Measurements from ENCODE around the gene TULP1. TPM values are rescaled to one million over a fixed set of nuclear protein-coding genes. Genes with fewer than 3 reads are reported as not detected.

The TULP1 gene
- total RNA-seq (2016; rRNA removed; fragmentation: Illumina TruSeq; extraction: Trizol) (not detected in 2 replicates), polyA plus RNA-seq (2011; rRNA removed) (not detected in 2 replicates), polyA minus RNA-seq (2011; rRNA and poly(A)+ RNA removed; ENCODE audit: low replicate concordance) (not detected in 2 replicates), Bru-seq, nascent RNA (percentile 2 among the genes with signal in this experiment), BruChase-seq, experiment 1, labeled RNA remaining after a 6-hour chase (percentile 7 among the genes with signal in this experiment), BruChase-seq, experiment 2, labeled RNA remaining after a 2-hour chase (percentile 8 among the genes with signal in this experiment)
- total RNA-seq (2016; cell fraction: cytosol; rRNA removed; fragmentation: Illumina TruSeq; extraction: Trizol; ENCODE audit: low read depth) = 0.35 TPM in 1 of 2 replicates, not detected in the other
- not detected in 2 replicates for total RNA-seq (2016; cell fraction: insoluble cytoplasmic fraction; rRNA removed; fragmentation: Illumina TruSeq; extraction: Trizol)
- not detected in 2 replicates for total RNA-seq (2016; cell fraction: membrane; rRNA removed; fragmentation: Illumina TruSeq; extraction: Trizol)
- not detected in 2 replicates for total RNA-seq (2016; cell fraction: nucleus; rRNA removed; fragmentation: Illumina TruSeq; extraction: Trizol)
- polyA plus RNA-seq (2011; cell fraction: cytosol; rRNA removed) = not detected in 2 replicates
- not detected in 2 replicates for polyA plus RNA-seq (2011; cell fraction: nucleus; rRNA removed)
- polyA plus RNA-seq (2012) = not detected in 2 replicates
- not detected in 2 replicates for polyA plus RNA-seq (2016; cell fraction: cytosol; fragmentation: Illumina TruSeq; extraction: Trizol; ENCODE audit: low read depth)
- not detected in 2 replicates for polyA plus RNA-seq (2016; cell fraction: insoluble cytoplasmic fraction; fragmentation: Illumina TruSeq; extraction: Trizol; ENCODE audit: low read depth)
- not detected in 2 replicates for polyA plus RNA-seq (2016; cell fraction: membrane; fragmentation: Illumina TruSeq; extraction: Trizol; ENCODE audit: low read depth)
- not detected in 2 replicates for polyA plus RNA-seq (2016; cell fraction: nucleus; fragmentation: Illumina TruSeq; extraction: Trizol; ENCODE audit: insufficient read depth, low read depth)
- not detected in 2 replicates for polyA minus RNA-seq (2011; cell fraction: cytosol; rRNA and poly(A)+ RNA removed)
- not detected in 2 replicates for polyA minus RNA-seq (2011; cell fraction: nucleus; rRNA and poly(A)+ RNA removed)
- long read RNA-seq, experiment 1 = 0 reads
- long read RNA-seq, experiment 2 = 0 reads

DNA sequence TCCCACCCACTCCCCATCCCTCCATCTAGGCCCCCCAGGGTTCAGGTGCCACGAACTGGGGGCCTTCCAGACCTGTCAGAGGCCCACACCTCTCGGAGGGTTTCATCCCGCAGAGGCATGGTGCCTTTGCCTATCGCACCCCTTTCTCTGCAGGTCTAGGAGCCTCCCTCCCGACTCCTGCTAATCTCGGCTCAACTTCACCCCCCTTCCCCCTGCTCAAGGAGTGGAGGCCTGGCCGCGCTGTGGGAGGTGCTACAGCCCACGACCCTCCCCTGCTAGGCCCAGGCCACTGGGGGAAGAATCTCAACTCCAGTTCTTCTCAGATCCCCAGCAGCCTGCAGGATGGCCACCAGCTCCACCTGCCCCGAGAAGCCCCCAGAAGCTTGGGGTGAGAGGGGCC lies at the start of gene TULP1:
Gene TULP1, minus strand, starts transcription at position 157 of the 400 bp plus-strand sequence. Its CDS starts 38 bp downstream, at position 119.
- POLR2A ChIA-PET = no interaction called here
- H3K9me3 ChIP-seq (ENCODE audit: low read length) = no peaks in the 10 kb centered on the region
- intact Hi-C loops (cut with micrococcal nuclease; ENCODE audit: unreplicated experiment) (no loop called here), in situ Hi-C loops (cut with HindIII; ENCODE audit: extremely low pct_ligation_motif_present, low pct_unique_long_range_greater_than_20kb) (no loop called here)
- H3K4me2 ChIP-seq (ENCODE audit: low read depth, low read length) = no peak within 1 kb of the TSS
- no peak within 1 kb of the TSS for H3K9ac ChIP-seq (ENCODE audit: insufficient read depth, low read depth, low read length)
- WGBS (ENCODE audit: low lambda C conversion rate) = 40% methylated on average over 10 of the region's 10 CpGs
- no peak within 1 kb of the TSS for H2AFZ ChIP-seq (ENCODE audit: low read length)
- no peak within 1 kb of the TSS for H3K27ac ChIP-seq (ENCODE audit: extremely low read length, insufficient read depth, low read length)
- no peak for DNase-seq (ENCODE audit: low spot score)
- no peak for FAIRE-seq
- no peaks in the 10 kb centered on the region for H3K79me2 ChIP-seq (ENCODE audit: insufficient read depth, low read length)
- H4K20me1 ChIP-seq (ENCODE audit: insufficient read depth, low read length) = no peaks in the 10 kb centered on the region
- no peak for ATAC-seq
- no peaks in the 10 kb centered on the region for H3K4me1 ChIP-seq (ENCODE audit: insufficient read depth, low read length)
- CTCF ChIA-PET (ENCODE audit: low intra/inter-chr PET ratio, low total read pairs) = no interaction called here
- no peaks in the 10 kb centered on the region for H3K36me3 ChIP-seq (replicated peaks in 1 of 2; ENCODE audit: control insufficient read depth in 1 of 2, insufficient read depth in 2 of 2, low read length in 2 of 2)
- no TSS peak for BruUV-seq (replicated peaks)
- peaks cover 2 to 55% of the 10 kb centered on the region in 2 experiments; a peak in 4 of 5 replicates for H3K27me3 ChIP-seq (ENCODE audit: control insufficient read depth in 1 of 2, insufficient read depth in 2 of 2, low read length in 2 of 2)
- no peak within 1 kb of the TSS for H3K4me3 ChIP-seq (replicated peaks in 1 of 3; ENCODE audit: insufficient read depth in 1 of 3, low read depth in 2 of 3, low read length in 3 of 3)
- no peak for TF ChIP-seq NFYC (CRISPR knock-in tag; IDR thresholded peaks at IDR 0.05)
- TF ChIP-seq HNF1A (IDR thresholded peaks at IDR 0.05; ENCODE audit: low read depth) = no peak
- no peak for TF ChIP-seq HNF1A (CRISPR knock-in tag; IDR thresholded peaks at IDR 0.05; ENCODE audit: borderline replicate concordance)
- TF ChIP-seq ZNF780A (CRISPR knock-in tag; IDR thresholded peaks at IDR 0.05) = no peak
- no peak for TF ChIP-seq SAP130 (CRISPR knock-in tag; IDR thresholded peaks at IDR 0.05; ENCODE audit: low read depth)
- no peak for TF ChIP-seq JDP2 (CRISPR knock-in tag; IDR thresholded peaks at IDR 0.05; ENCODE audit: borderline replicate concordance)
- no peak for TF ChIP-seq ZNF263 (CRISPR knock-in tag; IDR thresholded peaks at IDR 0.05)
- TF ChIP-seq ZNF431 (CRISPR knock-in tag; IDR thresholded peaks at IDR 0.05; ENCODE audit: borderline replicate concordance, low read depth) = no peak
- TF ChIP-seq ZSCAN25 (CRISPR knock-in tag; IDR thresholded peaks at IDR 0.05) = no peak
- TF ChIP-seq, protein P1, sequence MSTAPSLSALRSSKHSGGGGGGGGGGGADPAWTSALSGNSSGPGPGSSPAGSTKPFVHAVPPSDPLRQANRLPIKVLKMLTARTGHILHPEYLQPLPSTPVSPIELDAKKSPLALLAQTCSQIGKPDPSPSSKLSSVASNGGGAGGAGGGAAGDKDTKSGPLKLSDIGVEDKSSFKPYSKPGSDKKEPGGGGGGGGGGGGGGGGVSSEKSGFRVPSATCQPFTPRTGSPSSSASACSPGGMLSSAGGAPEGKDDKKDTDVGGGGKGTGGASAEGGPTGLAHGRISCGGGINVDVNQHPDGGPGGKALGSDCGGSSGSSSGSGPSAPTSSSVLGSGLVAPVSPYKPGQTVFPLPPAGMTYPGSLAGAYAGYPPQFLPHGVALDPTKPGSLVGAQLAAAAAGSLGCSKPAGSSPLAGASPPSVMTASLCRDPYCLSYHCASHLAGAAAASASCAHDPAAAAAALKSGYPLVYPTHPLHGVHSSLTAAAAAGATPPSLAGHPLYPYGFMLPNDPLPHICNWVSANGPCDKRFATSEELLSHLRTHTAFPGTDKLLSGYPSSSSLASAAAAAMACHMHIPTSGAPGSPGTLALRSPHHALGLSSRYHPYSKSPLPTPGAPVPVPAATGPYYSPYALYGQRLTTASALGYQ (CRISPR knock-in tag; IDR thresholded peaks at IDR 0.05) = no peak
- TF ChIP-seq ERF (CRISPR knock-in tag; IDR thresholded peaks at IDR 0.05) = no peak
- no peak for TF ChIP-seq JARID2 (CRISPR knock-in tag; IDR thresholded peaks at IDR 0.05; ENCODE audit: insufficient replicate concordance)
- no peak for TF ChIP-seq ZZZ3 (CRISPR knock-in tag; IDR thresholded peaks at IDR 0.05; ENCODE audit: borderline replicate concordance)
- TF ChIP-seq ZNF282 (IDR thresholded peaks at IDR 0.05; ENCODE audit: partially characterized antibody) = no peak
